HG02610 (cell line): ENCODE data around the gene EHBP1.
"Not testable (repeated sequence)": the region's sequence is repeated elsewhere in the genome, so short reads cannot be mapped to it uniquely, and the experiment has no call there.

ENCODE experiments used
- ATAC-seq: cut with Tn5 transposase; IDR thresholded peaks from one replicate; pipeline ENCODE4 v1.9.1; 2021; ENCODE audit warnings: mild to moderate bottlenecking, moderate library complexity; ENCODE audit not compliant: unreplicated experiment

EHBP1 gene

GRCh38 chr2:63003351-63003750 lies 297.8 kb downstream of the EHBP1 start:
- no peak for ATAC-seq

GRCh38 chr2:63007813-63008458 lies 302.4 kb downstream of the EHBP1 start:
- no peak for ATAC-seq

GRCh38 chr2:63008838-63009237 lies 303.3 kb downstream of the EHBP1 start:
- no peak for ATAC-seq

GRCh38 chr2:63009490-63009889 lies 304.0 kb downstream of the EHBP1 start:
- ATAC-seq = no peak

- no peak for ATAC-seq
Observed at GRCh38 chr2:63012541-63012940, 307.0 kb downstream of the EHBP1 start.

- ATAC-seq = no peak
Observed at GRCh38 chr2:63013438-63013837, 307.9 kb downstream of the EHBP1 start.

- ATAC-seq = no peak
Observed at GRCh38 chr2:63015389-63015788, 309.9 kb downstream of the EHBP1 start.

- no peak for ATAC-seq
Observed at GRCh38 chr2:63018439-63018838, 312.9 kb downstream of the EHBP1 start.

GRCh38 chr2:63019686-63020085 lies 314.2 kb downstream of the EHBP1 start:
- not testable (repeated sequence) for ATAC-seq

GRCh38 chr2:63023444-63023843 lies 317.9 kb downstream of the EHBP1 start:
- ATAC-seq = no peak

GRCh38 chr2:63027220-63027619 lies 321.7 kb downstream of the EHBP1 start:
- no peak for ATAC-seq

- no peak for ATAC-seq
Observed at GRCh38 chr2:63029058-63029457, 323.5 kb downstream of the EHBP1 start.

- no peak for ATAC-seq
Observed at GRCh38 chr2:63034526-63034925, 329.0 kb downstream of the EHBP1 start.

GRCh38 chr2:63035169-63035568 lies 329.7 kb downstream of the EHBP1 start:
- ATAC-seq = no peak

GRCh38 chr2:63035660-63036059 lies 330.1 kb downstream of the EHBP1 start:
- no peak for ATAC-seq

GRCh38 chr2:63038034-63038433 lies 332.5 kb downstream of the EHBP1 start:
- ATAC-seq = no peak

GRCh38 chr2:63040586-63040985 lies 335.1 kb downstream of the EHBP1 start:
- ATAC-seq = no peak

GRCh38 chr2:63041592-63041991 lies 336.1 kb downstream of the EHBP1 start:
- ATAC-seq = no peak

GRCh38 chr2:63044362-63045327 lies 339.1 kb downstream of the EHBP1 start:
- ATAC-seq = no peak

GRCh38 chr2:63046552-63046951 lies 341.0 kb downstream of the EHBP1 start:
- no peak for ATAC-seq

GRCh38 chr2:63046961-63047320 lies 341.4 kb downstream of the EHBP1 start:
- ATAC-seq = no peak
